K562 (cell line): ENCODE measurements around the gene COMTD1. TPM values are rescaled to one million over a fixed set of nuclear protein-coding genes. Genes with fewer than 3 reads are reported as not detected.
A peak's percentile ranks its signal among the peaks of the same experiment; 100 is the strongest.

Experiments
- BRF1 ChIP-seq: IDR thresholded peaks from 3 replicates; pipeline ENCODE4 v1.6.1; 2011; ENCODE audit warnings: borderline replicate concordance, mild to moderate bottlenecking; ENCODE audit not compliant: insufficient read length; ENCODE audit errors: extremely low read depth
- CUX1 ChIP-seq: fragments of 200-800 bp; sonication (Bioruptor generic); IDR thresholded peaks from 2 replicates; pipeline ENCODE4 v1.6.1; 2016; ENCODE audit warnings: missing genetic modification characterization, missing compliant biosample characterization
- EGR1 ChIP-seq: fragments of 450-650 bp; conservative IDR thresholded peaks from 2 replicates; pipeline ENCODE4 v1.6.1; 2017; ENCODE audit warnings: mild to moderate bottlenecking
- ESRRA ChIP-seq: fragments of 450-650 bp; IDR thresholded peaks from 2 replicates; pipeline ENCODE4 v1.6.1; 2014; ENCODE audit warnings: low read depth, mild to moderate bottlenecking, moderate library complexity, borderline replicate concordance
- ETV1 ChIP-seq: fragments of 450-650 bp; conservative IDR thresholded peaks from 2 replicates; pipeline ENCODE4 v1.6.1; 2016; ENCODE audit warnings: missing genetic modification characterization, control low read depth, low read depth, missing compliant biosample characterization
- FOXA3 ChIP-seq, 2 experiments: fragments of 450-650 bp in 1 of 2; sonication (generic) in 1 of 2; formaldehyde crosslinking; IDR thresholded peaks in 1 of 2; conservative IDR thresholded peaks in 1 of 2; 2 replicates each; pipeline versions ENCODE4 v1.4.0 to v1.8.0; 2020 to 2022; ENCODE audit warnings: mild to moderate bottlenecking in 2 of 2, missing genetic modification reagents in 1 of 2
- FOXM1 ChIP-seq, 2 experiments: fragments of 450-650 bp in 1 of 2; sonication (generic) in 1 of 2; formaldehyde crosslinking in 1 of 2; IDR thresholded peaks; 2 replicates each; pipeline versions ENCODE4 v1.6.1 to v1.9.0; 2017 to 2022; ENCODE audit warnings: low read depth in 2 of 2, mild to moderate bottlenecking in 2 of 2, missing genetic modification reagents in 1 of 2, moderate library complexity in 1 of 2
- HDGF ChIP-seq: fragments of 450-650 bp; IDR thresholded peaks from 2 replicates; pipeline ENCODE4 v1.6.1; 2016
- ID3 ChIP-seq, 2 experiments: fragments of 250-450 bp in 1 of 2; fragments of 450-650 bp in 1 of 2; sonication (Bioruptor Pico) in 1 of 2; IDR thresholded peaks; 2 replicates each; pipeline versions ENCODE4 v1.6.1 to v1.8.0; 2016 to 2021; ENCODE audit warnings: mild to moderate bottlenecking in 2 of 2, moderate library complexity in 2 of 2, missing compliant biosample characterization in 1 of 2, missing genetic modification characterization in 1 of 2
- KAT8 ChIP-seq: fragments of 450-650 bp; IDR thresholded peaks from 2 replicates; pipeline ENCODE4 v1.6.1; 2016; ENCODE audit warnings: low read depth, mild to moderate bottlenecking
- NFIX ChIP-seq: fragments of 250-450 bp; sonication (Bioruptor Pico); IDR thresholded peaks from 2 replicates; pipeline ENCODE4 v1.4.0; 2020; ENCODE audit warnings: low read depth, mild to moderate bottlenecking, moderate library complexity
- NFRKB ChIP-seq: fragments of 450-650 bp; IDR thresholded peaks from 2 replicates; pipeline ENCODE4 v1.6.1; 2016; ENCODE audit warnings: low read depth
- OTX1 ChIP-seq: fragments of 450-650 bp; formaldehyde crosslinking; IDR thresholded peaks from 2 replicates; pipeline ENCODE4 v1.4.0; 2022; ENCODE audit warnings: mild to moderate bottlenecking
- POLR2A ChIP-seq: fragments of 450-650 bp; conservative IDR thresholded peaks from 2 replicates; pipeline ENCODE4 v1.6.1; 2016
- RBM39 ChIP-seq: fragments of 200-400 bp; formaldehyde crosslinking; optimal IDR thresholded peaks from 2 replicates; pipeline ENCODE3; 2018; ENCODE audit warnings: low read depth, low read length
- SIN3A ChIP-seq, 2 experiments: fragments of 150-350 bp in 1 of 2; IDR thresholded peaks; 2 replicates each; pipeline ENCODE4 v1.6.1; 2011 to 2016; ENCODE audit warnings: borderline replicate concordance in 2 of 2, low read depth in 2 of 2, low read length in 2 of 2, mild to moderate bottlenecking in 2 of 2, moderate library complexity in 2 of 2; ENCODE audit not compliant: control insufficient read depth in 1 of 2
- ZBTB7A ChIP-seq: IDR thresholded peaks from 2 replicates; pipeline ENCODE4 v1.6.1; 2011; ENCODE audit warnings: low read depth, mild to moderate bottlenecking, low read length, moderate library complexity, borderline replicate concordance; ENCODE audit not compliant: control insufficient read depth
- ZC3H11A ChIP-seq: IDR thresholded peaks from 2 replicates; pipeline ENCODE4 v1.6.1; 2012; ENCODE audit warnings: low read depth, low read length, improper control_type of control experiment
- ZFX ChIP-seq: sonication (generic); formaldehyde crosslinking; IDR thresholded peaks from 2 replicates; pipeline ENCODE4 v1.8.0; 2022; ENCODE audit warnings: mild to moderate bottlenecking, missing genetic modification reagents, moderate library complexity
- ZNF445 ChIP-seq: fragments of 250-450 bp; sonication (Bioruptor Pico); IDR thresholded peaks from 2 replicates; pipeline ENCODE4 v1.4.0; 2020; ENCODE audit warnings: low read depth, mild to moderate bottlenecking, moderate library complexity
- ZNF583 ChIP-seq: fragments of 250-450 bp; sonication (Bioruptor Pico); IDR thresholded peaks from 2 replicates; pipeline ENCODE4 v1.4.0; 2020
- polyA plus RNA-seq, 8 experiments: library from polyadenylated mRNA; depleted of rRNA in 4 of 8; stranded (reverse) in 5 of 8; unstranded in 3 of 8; fragments of >200 nt; fragmentation: Nextera tagmentation in 2 of 8; fragmentation: Illumina TruSeq in 1 of 8; extraction: Ambion mirVana in 2 of 8; extraction: Trizol in 1 of 8; gene quantifications; 2 replicates each; pipeline versions ENCODE4 v1.2.1 to v1.2.3, GENCODE V29; 2011 to 2014; ENCODE audit warnings: inconsistent platforms in 1 of 8, missing spikeins in 1 of 8
- total RNA-seq, 7 experiments: library from RNA; depleted of rRNA in 6 of 7; stranded (reverse); fragments of >200 nt in 6 of 7; fragmentation: Illumina TruSeq in 2 of 7; extraction: Trizol in 2 of 7; gene quantifications; 2 replicates each; pipeline versions ENCODE4 v1.2.1 to v1.2.3, GENCODE V29; 2011 to 2021; ENCODE audit warnings: low replicate concordance in 1 of 7

Gene COMTD1
- total and polyA plus RNA-seq, 9 of the 15 experiments (the other 6 are each of a cell fraction or from before 2014, with no cell fraction given) = 0.41 to 112 (median 13.7) TPM

- TF ChIP-seq CUX1 (CRISPR knock-in tag) = no peak
- 0 out of 2 replicates have a peak, but pooled peaks have one; percentile 52 for TF ChIP-seq ZNF445 (CRISPR knock-in tag)
- no peak for TF ChIP-seq KAT8
- TF ChIP-seq ZBTB7A = peak; percentile 47
- TF ChIP-seq ZNF583 = 0 out of 2 replicates have a peak, but pooled peaks have one; percentile 55
- TF ChIP-seq ZC3H11A = 0 out of 2 replicates have a peak, but pooled peaks have one; percentile 14
- no peak for TF ChIP-seq NFIX (CRISPR knock-in tag)
- peak; percentile 95 for TF ChIP-seq EGR1
- peak; percentile 90 for TF ChIP-seq POLR2A
- no peak for TF ChIP-seq RBM39
- no peak for TF ChIP-seq BRF1
- TF ChIP-seq HDGF = no peak
- peak; percentile 98 for TF ChIP-seq ZFX (CRISPR knock-in tag)
- peak; percentile 14; the same call in 1 of the 2 replicates for TF ChIP-seq NFRKB
- TF ChIP-seq FOXM1 (IDR thresholded peaks at IDR 0.05; ENCODE audit: low read depth) = peak; percentile 65; the same call in 1 of the 2 replicates
- TF ChIP-seq FOXM1 (CRISPR knock-in tag; IDR thresholded peaks at IDR 0.05; ENCODE audit: low read depth) = peak; percentile 29; the same call in 1 of the 2 replicates
- peak; percentile 56 for TF ChIP-seq OTX1
- peak; percentile 97 for TF ChIP-seq ESRRA
- peak in 1 of 2 experiments; percentile 82; a peak in 1 of 4 replicates for TF ChIP-seq FOXA3 (CRISPR knock-in tag; conservative IDR thresholded peaks at IDR 0.05 in 1 of 2, IDR thresholded peaks at IDR 0.05 in 1 of 2)
- TF ChIP-seq ID3 (CRISPR knock-in tag; IDR thresholded peaks at IDR 0.05) = no peak
- TF ChIP-seq ID3 (tag; IDR thresholded peaks at IDR 0.05) = peak; percentile 64; the same call in 1 of the 2 replicates
- peak; percentile 47; the same call in 1 of the 2 replicates for TF ChIP-seq ETV1
- peak; percentile 76 to 92; a peak in 2 of 4 replicates for TF ChIP-seq SIN3A (IDR thresholded peaks at IDR 0.05; ENCODE audit: borderline replicate concordance in 2 of 2, control insufficient read depth in 1 of 2, low read depth in 2 of 2, low read length in 2 of 2)
Observed at GRCh38 chr10:75210282-75211006, 25.3 kb downstream of the COMTD1 start, which contains the start of gene VDAC2 (continued).
